Peyer's patch (tissue), 4 donors: ENCODE data around the gene GALNT17.

ENCODE experiments used
- POLR2A ChIP-seq, 2 donors: fragments of 450-650 bp; IDR thresholded peaks; one replicate each; pipeline ENCODE4 v1.5.1; 2017; ENCODE audit warnings: antibody characterized with exemption in 2 of 2, mild to moderate bottlenecking in 2 of 2, moderate library complexity in 2 of 2
- TF ChIP-seq, protein P1 (sequence below), 6 experiments: fragments of 450-650 bp in 4 of 6; fragments of 200-600 bp in 2 of 6; sonication (generic) in 1 of 6; IDR thresholded peaks; one replicate each; pipeline ENCODE4 v1.5.1; 2017 to 2019; ENCODE audit warnings: antibody characterized with exemption in 6 of 6, mild to moderate bottlenecking in 3 of 6, moderate library complexity in 1 of 6

DNA sequence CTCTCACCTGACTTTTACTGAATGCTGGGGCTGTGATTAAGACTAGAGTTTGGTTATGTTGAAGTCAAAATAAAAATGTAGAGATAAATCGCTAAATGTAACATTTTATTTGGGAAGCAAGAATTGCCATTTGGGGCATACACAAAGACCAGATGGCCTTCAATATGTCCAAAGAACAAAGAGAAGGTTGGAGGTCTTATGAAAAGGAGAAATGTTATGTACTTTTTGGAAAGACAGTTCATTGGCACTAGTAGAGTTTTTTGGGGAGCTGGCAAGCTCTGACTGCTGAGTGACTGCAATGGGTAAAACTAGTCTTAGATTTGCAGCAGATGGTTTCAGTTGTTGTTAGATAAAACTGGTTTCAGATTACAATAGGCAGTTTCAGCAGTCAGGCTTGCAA is 35.6 kb upstream of the GALNT17 start:
- TF ChIP-seq, protein P1, sequence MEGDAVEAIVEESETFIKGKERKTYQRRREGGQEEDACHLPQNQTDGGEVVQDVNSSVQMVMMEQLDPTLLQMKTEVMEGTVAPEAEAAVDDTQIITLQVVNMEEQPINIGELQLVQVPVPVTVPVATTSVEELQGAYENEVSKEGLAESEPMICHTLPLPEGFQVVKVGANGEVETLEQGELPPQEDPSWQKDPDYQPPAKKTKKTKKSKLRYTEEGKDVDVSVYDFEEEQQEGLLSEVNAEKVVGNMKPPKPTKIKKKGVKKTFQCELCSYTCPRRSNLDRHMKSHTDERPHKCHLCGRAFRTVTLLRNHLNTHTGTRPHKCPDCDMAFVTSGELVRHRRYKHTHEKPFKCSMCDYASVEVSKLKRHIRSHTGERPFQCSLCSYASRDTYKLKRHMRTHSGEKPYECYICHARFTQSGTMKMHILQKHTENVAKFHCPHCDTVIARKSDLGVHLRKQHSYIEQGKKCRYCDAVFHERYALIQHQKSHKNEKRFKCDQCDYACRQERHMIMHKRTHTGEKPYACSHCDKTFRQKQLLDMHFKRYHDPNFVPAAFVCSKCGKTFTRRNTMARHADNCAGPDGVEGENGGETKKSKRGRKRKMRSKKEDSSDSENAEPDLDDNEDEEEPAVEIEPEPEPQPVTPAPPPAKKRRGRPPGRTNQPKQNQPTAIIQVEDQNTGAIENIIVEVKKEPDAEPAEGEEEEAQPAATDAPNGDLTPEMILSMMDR (IDR thresholded peaks at IDR 0.05) = no peak
- no peak for TF ChIP-seq POLR2A (IDR thresholded peaks at IDR 0.05)
